Mucosa of stomach (tissue), 1 donor: ENCODE results near the gene VWA8.
"Not testable (repeated sequence)": the region's sequence is repeated elsewhere in the genome, so short reads cannot be mapped to it uniquely, and the experiment has no call there.

Source experiments
- H3K27me3 ChIP-seq: one replicate; pipeline ENCODE4 v1.7.0; 2013; ENCODE audit warnings: mild to moderate bottlenecking, low read length; ENCODE audit not compliant: control insufficient read depth, insufficient read depth
- H3K36me3 ChIP-seq: one replicate; pipeline ENCODE4 v1.7.0; 2013; ENCODE audit warnings: low read length; ENCODE audit not compliant: control insufficient read depth, insufficient read depth
- H3K4me1 ChIP-seq: one replicate; pipeline ENCODE4 v1.7.0; 2013; ENCODE audit warnings: mild to moderate bottlenecking, low read length; ENCODE audit not compliant: control insufficient read depth, insufficient read depth
- H3K4me3 ChIP-seq: one replicate; pipeline ENCODE4 v1.7.0; 2013; ENCODE audit warnings: low read length
- H3K9ac ChIP-seq: one replicate; pipeline ENCODE4 v1.7.0; 2013; ENCODE audit warnings: mild to moderate bottlenecking, low read length, moderate library complexity
- H3K9me3 ChIP-seq: one replicate; pipeline ENCODE4 v1.7.0; 2013; ENCODE audit warnings: mild to moderate bottlenecking, low read length, moderate library complexity; ENCODE audit not compliant: control insufficient read depth
- donor health status: Pancreatic carcinoma.

The VWA8 gene

DNA sequence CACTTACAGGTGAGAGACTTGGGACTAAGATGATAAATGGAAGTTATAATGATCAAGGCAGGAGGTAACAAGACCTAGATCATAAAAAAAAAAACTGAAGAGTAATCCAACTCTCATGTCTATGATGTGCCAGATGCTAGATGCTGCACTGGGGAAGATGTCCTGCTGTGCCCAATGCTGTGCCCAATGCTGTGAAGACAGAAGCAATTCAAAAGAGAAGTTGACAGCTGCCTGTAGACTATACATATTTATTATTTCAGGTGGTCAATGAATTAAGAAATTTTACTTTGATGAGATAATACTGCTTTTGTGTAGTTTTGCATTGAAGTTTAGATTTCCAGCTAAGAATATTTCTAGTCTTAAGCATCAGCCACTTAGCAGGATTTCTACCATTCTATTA lies 21.5 kb downstream of the VWA8 start:
- Histone ChIP-seq H3K4me3 (no peak overlapping the region), H3K36me3 (no peaks in the 10 kb centered on the region), H3K9ac (no peak overlapping the region), H3K4me1 (peaks cover under 1% of the 10 kb centered on the region), H3K9me3 (no peaks in the 10 kb centered on the region), H3K27me3 (no peaks in the 10 kb centered on the region)

DNA sequence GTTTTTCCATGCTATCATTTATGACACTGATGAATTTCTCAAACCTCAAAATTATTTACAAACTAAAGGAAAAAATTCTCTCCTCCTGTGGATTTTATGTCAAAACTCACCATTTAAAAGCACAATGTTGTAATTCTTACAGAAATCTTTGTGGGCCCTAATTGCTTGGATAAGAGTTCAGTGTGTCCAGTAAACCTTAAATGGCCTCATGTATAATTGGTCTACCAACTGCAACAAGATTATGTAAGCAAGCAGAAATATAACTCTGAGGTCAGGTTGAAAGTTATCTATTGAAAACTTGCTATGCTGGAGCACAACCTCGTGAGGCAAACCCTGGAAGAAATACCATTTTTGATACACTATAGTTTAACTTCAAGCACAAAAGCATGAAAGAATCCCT lies 22.0 kb downstream of the VWA8 start:
- no peaks in the 10 kb centered on the region for H3K9me3 ChIP-seq
- no peaks in the 10 kb centered on the region for H3K27me3 ChIP-seq
- no peak overlapping the region for H3K9ac ChIP-seq
- H3K4me1 ChIP-seq, result no peaks in the 10 kb centered on the region
- no peaks in the 10 kb centered on the region for H3K36me3 ChIP-seq
- no peak overlapping the region for H3K4me3 ChIP-seq

DNA sequence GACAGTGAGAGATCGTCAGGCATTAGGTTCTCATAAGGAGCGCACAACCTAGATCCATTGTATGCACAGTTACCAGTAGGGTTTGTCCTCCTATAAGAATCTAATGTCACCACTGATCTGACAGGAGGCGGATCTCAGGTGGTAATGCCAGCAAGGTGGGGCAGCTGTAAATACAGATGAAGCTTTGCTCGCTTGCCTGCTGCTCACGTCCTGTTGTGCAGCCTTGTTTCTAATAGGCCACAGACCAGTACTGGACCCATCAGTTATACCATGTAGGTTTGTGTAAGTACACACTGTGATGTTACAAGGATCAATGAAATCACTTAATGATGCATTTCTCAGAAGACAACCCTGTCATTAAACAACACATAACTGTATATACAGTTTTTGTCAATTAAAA lies 23.5 kb downstream of the VWA8 start:
- Histone ChIP-seq H3K9ac (no peak overlapping the region), H3K36me3 (no peaks in the 10 kb centered on the region), H3K4me1 (no peaks in the 10 kb centered on the region), H3K4me3 (no peak overlapping the region), H3K27me3 (no peaks in the 10 kb centered on the region), H3K9me3 (no peaks in the 10 kb centered on the region)

DNA sequence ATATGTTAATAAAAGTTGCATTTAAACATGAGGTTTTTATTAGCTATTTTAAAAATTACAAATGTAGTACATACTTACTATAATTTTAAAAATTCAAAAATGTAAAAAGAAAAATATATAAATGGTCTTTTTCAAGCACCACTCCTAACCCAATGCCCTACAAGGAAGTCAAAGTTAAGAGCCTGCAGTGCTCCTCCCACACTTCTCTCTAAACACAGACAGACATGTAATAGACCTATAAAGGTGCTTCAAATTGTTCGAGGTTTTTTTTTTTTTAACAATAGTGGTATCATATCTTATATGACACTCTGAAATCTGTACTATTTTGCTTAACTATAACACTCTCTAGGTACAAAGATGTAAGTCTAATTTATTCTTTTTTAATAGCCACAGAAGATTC lies 25.4 kb downstream of the VWA8 start:
- Histone ChIP-seq H3K9ac (no peak overlapping the region), H3K9me3 (no peaks in the 10 kb centered on the region), H3K36me3 (no peaks in the 10 kb centered on the region), H3K4me1 (no peaks in the 10 kb centered on the region), H3K27me3 (no peaks in the 10 kb centered on the region), H3K4me3 (no peak overlapping the region)

DNA sequence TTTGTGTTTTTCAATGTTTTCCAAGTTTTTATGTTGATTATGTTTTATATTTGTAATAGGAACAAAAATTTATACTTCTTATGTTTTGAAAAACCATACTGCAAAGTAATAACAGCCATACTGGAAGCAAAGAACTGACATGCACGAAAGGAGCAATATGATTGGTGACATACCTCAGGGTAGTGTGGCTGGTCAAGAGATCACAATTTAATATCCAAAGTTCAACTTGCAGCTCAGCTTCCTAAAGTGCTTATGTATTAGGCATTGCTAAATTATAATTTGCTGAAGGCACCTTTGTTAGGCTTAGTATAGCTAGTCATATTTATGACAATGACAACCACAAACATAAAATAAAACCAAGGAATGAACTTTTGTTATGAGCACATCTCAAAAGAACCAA lies 25.9 kb downstream of the VWA8 start:
- Histone ChIP-seq H3K4me1 (no peaks in the 10 kb centered on the region), H3K9ac (no peak overlapping the region), H3K4me3 (no peak overlapping the region)

DNA sequence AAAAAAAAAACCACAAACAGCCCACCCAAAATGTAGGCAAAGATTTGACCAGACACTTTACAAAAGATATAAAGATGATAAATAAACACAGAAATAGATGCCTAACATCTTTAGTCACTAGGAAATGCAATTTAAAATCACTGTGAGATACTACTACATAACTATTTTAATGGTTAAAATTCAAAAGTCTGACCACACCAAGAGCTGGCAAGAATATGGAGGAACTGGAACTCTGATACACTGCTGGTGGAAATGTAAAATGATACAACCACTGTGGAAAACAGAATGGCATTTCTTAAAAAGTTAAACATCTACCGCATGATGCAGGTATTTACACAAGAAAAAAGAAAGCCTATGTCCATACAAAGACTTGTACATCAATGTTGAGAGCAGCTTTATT lies 26.8 kb downstream of the VWA8 start:
- no peaks in the 10 kb centered on the region for H3K4me1 ChIP-seq
- H3K9me3 ChIP-seq, result no peaks in the 10 kb centered on the region
- H3K27me3 ChIP-seq, result no peaks in the 10 kb centered on the region
- H3K9ac ChIP-seq, result no peak overlapping the region
- no peak overlapping the region for H3K4me3 ChIP-seq
- H3K36me3 ChIP-seq, result no peaks in the 10 kb centered on the region

More for the DNA sequence above, 25.9 kb downstream of the VWA8 start:
- no peaks in the 10 kb centered on the region for H3K27me3 ChIP-seq
- H3K36me3 ChIP-seq, result no peaks in the 10 kb centered on the region
- no peaks in the 10 kb centered on the region for H3K9me3 ChIP-seq

DNA sequence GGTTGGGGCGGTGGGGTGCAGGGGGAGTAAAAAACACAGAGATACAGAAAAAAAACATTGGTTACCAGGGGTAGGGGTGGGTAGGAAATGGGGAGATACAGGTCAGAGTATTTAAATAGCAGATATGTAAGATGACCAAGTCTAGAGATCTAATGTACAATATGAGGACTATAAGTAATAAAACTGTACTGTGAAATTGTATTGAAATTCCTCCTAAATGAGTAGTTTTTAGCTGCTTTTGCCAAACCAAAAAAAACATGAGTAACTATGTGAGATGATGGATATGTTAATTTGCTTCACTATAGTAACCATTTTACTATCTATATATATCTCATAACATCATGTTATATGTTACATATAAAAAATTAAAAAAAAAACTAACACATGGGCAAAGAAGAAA lies 29.6 kb downstream of the VWA8 start:
- no peaks in the 10 kb centered on the region for H3K27me3 ChIP-seq
- H3K4me3 ChIP-seq, result no peak overlapping the region
- H3K4me1 ChIP-seq, result no peaks in the 10 kb centered on the region
- H3K9ac ChIP-seq, result no peak overlapping the region
- H3K36me3 ChIP-seq, result no peaks in the 10 kb centered on the region
- H3K9me3 ChIP-seq, result no peaks in the 10 kb centered on the region

DNA sequence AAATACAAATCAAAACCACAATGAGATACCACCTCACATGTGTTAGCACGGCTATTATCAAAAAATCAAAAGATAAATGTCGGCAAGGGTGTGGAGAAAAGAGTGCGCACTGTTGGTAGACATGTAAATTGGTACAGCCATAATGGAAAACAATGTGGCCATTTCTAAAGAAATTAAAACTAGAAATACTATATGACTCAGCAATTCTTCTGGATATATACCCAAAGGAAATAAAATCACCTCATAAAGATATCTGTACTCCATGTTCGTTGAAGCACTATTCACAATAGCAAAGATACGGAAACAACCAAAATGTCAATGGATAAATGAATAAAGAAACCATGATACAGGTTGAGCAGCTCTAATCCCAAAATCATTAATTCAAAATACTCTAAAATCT lies 30.8 kb downstream of the VWA8 start:
- Histone ChIP-seq H3K9ac (no peak overlapping the region), H3K36me3 (no peaks in the 10 kb centered on the region), H3K4me3 (no peak overlapping the region), H3K27me3 (no peaks in the 10 kb centered on the region), H3K4me1 (no peaks in the 10 kb centered on the region), H3K9me3 (no peaks in the 10 kb centered on the region)

DNA sequence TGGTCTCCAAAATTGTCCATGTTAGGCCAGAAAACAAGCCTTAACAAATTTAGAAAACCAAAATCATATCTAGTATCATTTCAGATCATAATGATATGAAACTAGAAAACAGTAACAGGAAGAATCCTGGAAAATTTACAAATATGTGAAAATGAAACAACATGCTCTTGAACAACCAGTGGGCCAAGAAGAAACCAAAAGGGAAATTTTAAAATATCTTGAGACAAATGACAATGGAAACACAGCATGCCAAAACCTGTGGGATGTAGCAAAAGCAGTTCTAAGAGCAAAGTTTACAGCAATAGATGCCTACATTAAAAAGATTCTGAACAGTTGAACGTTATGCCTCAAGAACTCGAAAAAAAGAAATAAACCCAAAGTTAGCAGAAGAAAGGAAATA lies 32.6 kb downstream of the VWA8 start:
- H3K27me3 ChIP-seq, result no peaks in the 10 kb centered on the region
- no peak overlapping the region for H3K4me3 ChIP-seq
- no peaks in the 10 kb centered on the region for H3K4me1 ChIP-seq
- no peaks in the 10 kb centered on the region for H3K36me3 ChIP-seq
- H3K9ac ChIP-seq, result no peak overlapping the region
- H3K9me3 ChIP-seq, result no peaks in the 10 kb centered on the region

DNA sequence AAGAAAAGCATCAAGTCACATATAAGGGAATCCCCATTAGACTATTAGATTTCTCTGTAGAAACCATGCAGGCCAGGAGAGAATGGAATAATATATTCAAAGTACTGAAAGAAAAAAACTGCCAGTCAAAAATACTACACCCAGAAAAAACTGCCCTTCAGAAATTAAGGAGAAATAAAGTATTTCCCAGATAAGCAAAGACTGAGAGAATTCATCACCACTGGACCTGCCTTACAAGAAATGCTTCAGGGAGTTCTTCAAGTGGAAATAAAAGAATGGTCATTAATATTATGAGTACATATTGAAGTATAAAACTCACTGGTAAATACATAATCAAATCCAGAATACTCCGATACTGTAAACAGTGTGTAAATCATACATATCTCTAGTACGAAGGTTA lies 35.9 kb downstream of the VWA8 start:
- Histone ChIP-seq H3K4me3 (no peak overlapping the region), H3K36me3 (no peaks in the 10 kb centered on the region), H3K9ac (no peak overlapping the region), H3K9me3 (no peaks in the 10 kb centered on the region), H3K4me1 (no peaks in the 10 kb centered on the region), H3K27me3 (no peaks in the 10 kb centered on the region)

DNA sequence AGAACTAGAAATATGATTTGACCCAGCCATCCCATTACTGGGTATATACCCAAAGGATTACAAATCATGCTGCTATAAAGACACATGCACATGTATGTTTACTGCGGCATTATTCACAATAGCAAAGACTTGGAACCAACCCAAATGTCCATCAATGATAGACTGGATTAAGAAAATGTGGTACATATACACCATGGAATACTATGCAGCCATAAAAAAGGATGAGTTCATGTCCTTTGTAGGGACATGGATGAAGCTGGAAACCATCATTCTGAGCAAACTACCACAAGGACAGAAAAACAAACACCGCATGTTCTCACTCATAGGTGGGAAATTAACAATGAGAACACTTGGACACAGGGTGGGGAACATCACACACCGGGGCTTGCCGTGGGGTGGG lies 38.0 kb downstream of the VWA8 start:
- not testable (repeated sequence) for H3K36me3 ChIP-seq, H3K4me3 ChIP-seq, H3K4me1 ChIP-seq, H3K27me3 ChIP-seq, H3K9ac ChIP-seq, H3K9me3 ChIP-seq

DNA sequence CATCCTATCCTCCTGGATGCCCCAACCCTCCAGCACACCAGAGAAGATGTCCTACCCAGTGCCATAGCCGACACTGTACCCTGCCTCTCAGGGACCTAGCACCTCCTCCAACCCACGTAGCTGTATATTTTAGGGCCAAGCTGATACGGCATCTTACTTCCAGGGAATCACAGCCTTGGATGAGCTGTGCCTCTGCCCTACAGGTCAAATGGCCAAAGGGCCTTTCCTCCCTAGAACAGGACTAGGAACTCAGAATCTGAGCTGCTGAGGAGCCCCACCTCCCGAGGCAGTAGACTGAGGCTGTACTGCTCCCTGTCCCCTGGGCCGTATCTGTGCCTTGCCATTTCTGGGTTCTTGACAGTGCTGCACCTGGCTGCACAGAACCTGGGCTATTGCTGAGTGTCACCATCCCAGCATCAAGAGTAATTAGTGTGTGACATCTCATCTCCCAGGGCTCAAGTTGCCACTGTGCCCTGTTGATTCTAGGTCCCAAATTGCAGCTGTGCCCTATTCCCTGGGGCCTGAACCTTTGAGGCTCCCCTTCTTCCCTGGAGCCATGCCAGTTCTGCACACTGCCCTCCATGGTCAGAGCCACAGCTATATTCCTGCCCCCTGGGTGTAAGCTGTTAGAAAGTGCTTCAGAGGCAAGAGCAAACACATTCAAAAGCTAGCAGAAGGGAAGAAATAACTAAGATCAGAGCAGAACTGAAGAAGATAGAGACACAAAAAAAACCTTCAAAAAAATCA lies 41.0 kb downstream of the VWA8 start:
- no peak overlapping the region for H3K4me3 ChIP-seq
- H3K27me3 ChIP-seq, result no peaks in the 10 kb centered on the region
- H3K9me3 ChIP-seq, result no peaks in the 10 kb centered on the region
- H3K36me3 ChIP-seq, result no peaks in the 10 kb centered on the region
- peaks cover 8% of the 10 kb centered on the region for H3K4me1 ChIP-seq
- no peak overlapping the region for H3K9ac ChIP-seq
